HG03558 (cell line): ENCODE measurements around the gene ABL1.

Experiments used
- ATAC-seq: cut with Tn5 transposase; IDR thresholded peaks from one replicate; pipeline ENCODE4 v1.9.1; 2021; ENCODE audit warnings: moderate number of reproducible peaks; ENCODE audit not compliant: unreplicated experiment; ENCODE audit errors: extremely low read depth

The ABL1 gene

GRCh38 chr9:130824643-130825350 lies 10.3 kb upstream of the ABL1 start:
- no peak for ATAC-seq

DNA sequence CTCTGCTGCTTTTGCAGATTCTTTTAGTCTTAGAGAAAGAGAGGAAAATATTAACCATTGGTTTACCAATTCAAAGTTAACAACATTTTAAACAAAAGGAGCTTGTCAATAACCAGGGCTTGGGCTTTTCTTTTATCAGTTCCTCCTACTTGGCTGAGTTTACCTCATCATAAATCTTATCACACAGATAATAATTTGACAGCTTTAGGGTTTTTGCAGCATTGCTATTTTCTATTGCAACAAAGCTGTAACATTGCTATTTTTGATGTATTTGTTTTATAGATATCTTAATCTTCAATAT lies 9.8 kb upstream of the ABL1 start:
- no peak for ATAC-seq

DNA sequence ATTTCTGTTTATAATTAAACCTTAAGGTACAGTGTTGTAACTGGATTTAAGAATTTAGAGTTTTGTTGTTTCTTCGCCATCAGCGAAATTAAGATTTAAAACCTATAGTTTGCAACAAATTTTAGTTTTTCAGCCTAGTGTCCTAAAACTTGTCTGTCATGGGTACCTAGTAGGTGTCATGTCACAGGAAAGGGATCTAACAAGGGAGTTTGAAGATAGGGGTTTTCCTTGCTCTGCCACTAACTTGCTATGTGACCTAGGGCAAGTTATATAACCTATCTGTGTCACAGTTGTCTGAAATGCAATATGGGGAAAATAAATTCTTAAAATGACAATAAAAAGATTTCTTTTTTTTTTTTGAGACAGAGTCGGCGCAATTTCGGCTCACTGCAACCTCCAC lies 9.2 kb upstream of the ABL1 start:
- ATAC-seq: no peak

- no peak for ATAC-seq
These were observed 5.3 kb upstream of the ABL1 start for GRCh38 chr9:130829762-130830161.

DNA sequence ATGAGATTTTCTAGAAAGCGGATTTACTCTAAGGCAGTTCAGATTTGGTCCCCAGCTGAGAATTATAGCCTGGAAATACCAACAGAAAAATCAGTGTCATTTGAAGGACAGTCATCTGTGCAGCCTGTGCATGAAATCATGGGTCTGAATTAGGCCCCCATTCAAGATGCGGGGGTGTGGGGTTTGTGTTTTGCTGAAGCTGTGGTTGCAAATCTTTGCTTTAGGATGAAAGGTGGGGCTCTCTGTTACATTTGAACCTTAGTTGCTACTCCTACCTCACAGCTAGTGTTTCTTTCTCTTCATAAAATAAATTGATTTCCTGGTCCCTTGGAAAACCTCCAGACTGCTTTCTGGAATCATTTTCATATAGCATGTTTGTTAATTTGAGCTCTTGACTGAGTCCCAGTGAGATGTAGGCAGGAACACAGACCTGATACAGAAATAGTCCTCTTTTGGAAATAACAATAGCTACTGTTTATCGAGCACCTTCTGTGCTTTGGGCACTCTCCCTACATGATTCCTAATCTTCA lies 4.8 kb upstream of the ABL1 start:
- ATAC-seq: no peak

DNA sequence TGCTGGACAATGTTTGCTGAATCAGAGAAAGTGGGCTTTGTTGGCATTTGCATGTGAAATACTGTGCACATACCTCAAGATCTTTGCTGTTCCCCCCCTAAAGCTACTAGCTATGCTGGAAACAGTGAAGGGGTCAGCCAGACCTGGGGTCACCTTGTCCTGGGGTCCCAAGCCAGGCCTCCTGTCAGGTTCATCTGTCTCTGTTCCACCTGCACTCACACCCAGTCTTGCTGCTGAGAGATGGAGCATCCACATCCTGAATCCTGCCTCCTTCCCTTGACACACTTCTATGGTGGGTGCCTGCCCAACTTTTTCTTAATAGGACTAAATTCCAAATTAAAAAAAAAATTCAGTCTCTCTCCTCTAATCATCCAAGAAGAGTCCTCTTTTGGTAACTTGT lies 4.0 kb upstream of the ABL1 start:
- ATAC-seq: no peak

GRCh38 chr9:130833031-130833990 lies 1.7 kb upstream of the ABL1 start:
- ATAC-seq: no peak

GRCh38 chr9:130835441-130836298 lies 616 bp downstream of the ABL1 start:
- ATAC-seq: no peak

DNA sequence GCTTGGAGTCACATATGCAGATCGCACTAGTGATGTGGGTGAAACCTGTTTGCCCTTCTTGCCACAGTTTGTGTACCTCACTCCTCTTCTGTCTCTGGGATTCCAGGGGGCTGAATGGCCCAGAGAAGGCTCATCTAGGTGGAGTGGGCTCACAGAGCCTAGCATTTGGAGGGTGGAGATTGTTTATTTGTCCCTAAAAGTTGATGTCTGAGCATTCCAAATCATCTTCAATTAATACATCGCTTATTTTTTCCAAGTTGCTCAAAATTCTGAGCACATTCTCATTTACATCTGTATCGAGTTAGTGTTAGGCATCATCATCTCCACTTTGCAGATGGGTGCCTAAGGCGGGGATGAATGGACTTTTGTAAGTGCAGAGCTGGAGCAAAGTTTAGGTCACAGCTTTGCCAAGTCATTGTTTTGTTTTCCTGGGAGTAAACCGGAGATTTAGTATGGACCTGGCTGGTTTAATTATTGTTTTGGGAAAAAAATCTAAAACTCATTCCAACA lies 2.0 kb downstream of the ABL1 start:
- ATAC-seq: no peak

- no peak for ATAC-seq
These were observed 2.6 kb downstream of the ABL1 start for GRCh38 chr9:130837643-130838042.

GRCh38 chr9:130839132-130840111 lies 4.4 kb downstream of the ABL1 start:
- ATAC-seq: no peak

DNA sequence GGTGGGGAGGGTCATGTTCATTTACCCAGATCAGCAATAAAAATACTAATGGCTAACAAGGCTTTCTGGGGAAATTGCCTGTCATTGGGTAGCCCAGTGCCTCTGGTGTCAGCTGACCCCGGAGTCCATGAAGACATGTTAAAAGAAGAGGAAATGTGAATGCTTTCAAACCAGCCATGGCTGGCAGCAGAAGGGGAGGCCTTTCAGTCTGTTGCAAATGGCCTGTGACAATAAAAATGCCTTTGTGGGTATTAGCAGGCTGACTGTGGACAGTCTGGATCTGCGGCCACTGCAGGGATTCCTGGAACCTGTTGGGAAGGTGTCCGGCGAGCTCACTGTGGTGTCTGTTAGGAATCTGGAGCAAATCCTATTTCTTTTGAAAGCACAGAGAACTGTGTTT lies 7.5 kb downstream of the ABL1 start:
- ATAC-seq: no peak

GRCh38 chr9:130843049-130843908 lies 8.2 kb downstream of the ABL1 start:
- ATAC-seq: no peak

DNA sequence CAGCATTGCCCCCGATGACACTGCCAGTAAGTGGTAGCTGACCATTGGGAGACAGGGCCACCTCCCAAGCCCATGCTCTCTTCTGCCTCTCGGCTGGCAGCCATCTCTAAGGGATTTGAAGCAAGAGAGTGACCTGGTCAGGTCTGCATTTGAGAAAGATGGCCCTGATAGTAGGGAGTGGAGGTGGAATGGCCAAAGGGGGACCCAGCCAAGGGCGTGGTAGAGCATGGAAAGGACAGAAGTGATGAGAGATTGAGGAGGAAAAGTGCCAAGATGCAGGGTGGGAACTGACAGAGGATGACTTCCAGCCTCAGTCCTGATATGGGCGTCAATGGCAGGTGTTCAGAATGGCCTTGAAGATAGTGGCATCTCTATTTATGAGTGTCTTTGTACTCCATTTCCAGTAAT lies 9.0 kb downstream of the ABL1 start:
- no peak for ATAC-seq

DNA sequence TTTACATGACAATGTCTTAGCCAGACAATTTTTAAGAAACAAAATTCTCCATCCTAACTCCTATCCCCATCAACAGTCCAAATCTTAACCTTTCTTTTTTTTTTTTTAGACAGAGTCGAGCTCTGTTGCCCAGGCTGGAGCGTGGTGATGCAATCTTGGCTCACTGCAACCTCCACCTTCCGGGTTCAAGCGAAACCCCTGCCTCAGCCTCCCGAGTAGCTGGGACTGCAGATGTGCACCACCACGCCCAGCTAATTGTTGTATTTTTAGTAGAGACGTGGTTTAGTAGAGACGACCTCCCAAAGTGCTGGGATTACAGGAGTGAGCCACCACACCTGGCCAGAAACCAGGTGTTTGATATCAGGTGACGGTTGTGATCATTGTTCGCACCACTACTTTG lies 10.2 kb downstream of the ABL1 start:
- no peak for ATAC-seq

- no peak for ATAC-seq
These were observed 10.9 kb downstream of the ABL1 start for GRCh38 chr9:130845901-130846481.

GRCh38 chr9:130846487-130847305 lies 11.6 kb downstream of the ABL1 start:
- ATAC-seq: no peak
